Left forelimb (tissue), 1 donor: Measurements from ENCODE around the gene GOLGA8N.
"Not testable (repeated sequence)": the region's sequence is repeated elsewhere in the genome, so short reads cannot be mapped to it uniquely, and the experiment has no call there.

Experiments used
- DNase-seq: peaks from one replicate; pipeline ENCODE4 v3.0.0-alpha.2; 2018; ENCODE audit warnings: low spot score

The GOLGA8N gene

GRCh38 chr15:32593151-32593550 is at the start of gene GOLGA8N:
TSS of gene GOLGA8N (plus strand) at chr15:32593456.
- not testable (repeated sequence) for DNase-seq

- DNase-seq = not testable (repeated sequence)
Measured at GRCh38 chr15:32543456-32543855, 49.8 kb upstream of the GOLGA8N start.

GRCh38 chr15:32545129-32545528 is 48.1 kb upstream of the GOLGA8N start:
- not testable (repeated sequence) for DNase-seq

- DNase-seq = not testable (repeated sequence)
Measured at GRCh38 chr15:32554587-32554986, 38.7 kb upstream of the GOLGA8N start.

- DNase-seq = not testable (repeated sequence)
Measured at GRCh38 chr15:32562198-32562597, 31.1 kb upstream of the GOLGA8N start.

- DNase-seq = not testable (repeated sequence)
Measured at GRCh38 chr15:32568988-32569387, 24.3 kb upstream of the GOLGA8N start.

- not testable (repeated sequence) for DNase-seq
Measured at GRCh38 chr15:32578482-32578881, 14.8 kb upstream of the GOLGA8N start.

GRCh38 chr15:32585844-32586243 is 7.4 kb upstream of the GOLGA8N start:
- peak; percentile 4 for DNase-seq

- DNase-seq = not testable (repeated sequence)
Measured at GRCh38 chr15:32609518-32609917, 16.3 kb downstream of the GOLGA8N start.

GRCh38 chr15:32610719-32611118 is 17.5 kb downstream of the GOLGA8N start:
- DNase-seq = not testable (repeated sequence)

GRCh38 chr15:32614712-32615050 is 21.4 kb downstream of the GOLGA8N start:
- not testable (repeated sequence) for DNase-seq

- DNase-seq = peak; percentile 80
Measured at GRCh38 chr15:32615051-32615870, 22.0 kb downstream of the GOLGA8N start, which contains the start of gene ARHGAP11A. TSS of gene ARHGAP11A (plus strand) at chr15:32615504. CDS start at chr15:32616212, 708 bp downstream.

- DNase-seq = not testable (repeated sequence)
Measured at GRCh38 chr15:32615871-32616426, 22.7 kb downstream of the GOLGA8N start.

GRCh38 chr15:32636410-32636809 is 43.2 kb downstream of the GOLGA8N start:
- no peak for DNase-seq

GRCh38 chr15:32636908-32637567 is 43.8 kb downstream of the GOLGA8N start:
- DNase-seq = no peak

- DNase-seq = no peak
Measured at GRCh38 chr15:32637704-32638103, 44.4 kb downstream of the GOLGA8N start.

- DNase-seq = no peak
Measured at GRCh38 chr15:32641517-32642059, 48.3 kb downstream of the GOLGA8N start, which contains the start of gene SCG5. TSS of gene SCG5 (plus strand) at chr15:32641710. CDS start at chr15:32643593, 1,883 bp downstream.

GRCh38 chr15:32642667-32643435 is 49.6 kb downstream of the GOLGA8N start:
- DNase-seq = no peak

- no peak for DNase-seq
Measured at GRCh38 chr15:32643907-32644445, 50.7 kb downstream of the GOLGA8N start.

GRCh38 chr15:32646291-32646690 is 53.0 kb downstream of the GOLGA8N start:
- DNase-seq = no peak

- DNase-seq = no peak
Measured at GRCh38 chr15:32649342-32649741, 56.1 kb downstream of the GOLGA8N start.
